Stimulated activated CD8-positive, alpha-beta memory T cell treated with anti-CD3 and anti-CD28 coated beads, Interleukin-4, amount 100 ng/mL, for 48 hours (primary cell): Measurements from ENCODE around the gene DKKL1.
"Not testable (repeated sequence)": the region's sequence is repeated elsewhere in the genome, so short reads cannot be mapped to it uniquely, and the experiment has no call there.

Experiments used
- DNase-seq: peaks from one replicate; pipeline ENCODE4 v3.0.0-alpha.2; 2020

DKKL1 gene

GRCh38 chr19:49363268-49364082 lies at the start of gene DKKL1:
DKKL1 (plus strand) TSS chr19:49363877; CDS start chr19:49363999, 122 bp downstream.
- peak; percentile 95 for DNase-seq

GRCh38 chr19:49315111-49315510 lies 48.6 kb upstream of the DKKL1 start:
- DNase-seq, result no peak

GRCh38 chr19:49316284-49316683 lies 47.4 kb upstream of the DKKL1 start:
- no peak for DNase-seq

GRCh38 chr19:49318296-49318695 lies 45.4 kb upstream of the DKKL1 start:
- no peak for DNase-seq

GRCh38 chr19:49324801-49325576 lies 38.7 kb upstream of the DKKL1 start, which contains the start of gene SLC6A16:
SLC6A16 (minus strand) TSS chr19:49325191; CDS start chr19:49311347, 13,844 bp downstream.
- peak; percentile 14 for DNase-seq

- DNase-seq, result not testable (repeated sequence)
Observed at GRCh38 chr19:49325756-49326155, 37.9 kb upstream of the DKKL1 start.

GRCh38 chr19:49326165-49326704 lies 37.4 kb upstream of the DKKL1 start:
- DNase-seq, result peak; percentile 3

GRCh38 chr19:49327878-49328544 lies 35.7 kb upstream of the DKKL1 start:
- DNase-seq, result peak; percentile 61

GRCh38 chr19:49328741-49329140 lies 34.9 kb upstream of the DKKL1 start:
- DNase-seq, result peak; percentile 5

- peak; percentile 11 for DNase-seq
Observed at GRCh38 chr19:49331187-49331586, 32.5 kb upstream of the DKKL1 start.

GRCh38 chr19:49331616-49332055 lies 32.0 kb upstream of the DKKL1 start:
- peak; percentile 69 for DNase-seq

GRCh38 chr19:49332691-49333417 lies 30.8 kb upstream of the DKKL1 start:
- DNase-seq, result not testable (repeated sequence)

GRCh38 chr19:49333418-49333805 lies 30.3 kb upstream of the DKKL1 start:
- no peak for DNase-seq

- DNase-seq, result peak; percentile 75
Observed at GRCh38 chr19:49333811-49334288, 29.8 kb upstream of the DKKL1 start.

GRCh38 chr19:49335071-49335783 lies 28.4 kb upstream of the DKKL1 start, which contains the start of gene CD37:
CD37 (plus strand) TSS chr19:49335406; CDS start chr19:49335541, 135 bp downstream.
- peak; percentile 70 for DNase-seq

- peak; percentile 43 for DNase-seq
Observed at GRCh38 chr19:49335784-49336481, 27.7 kb upstream of the DKKL1 start.

- no peak for DNase-seq
Observed at GRCh38 chr19:49336482-49337266, 27.0 kb upstream of the DKKL1 start.

- no peak for DNase-seq
Observed at GRCh38 chr19:49337267-49338022, 26.2 kb upstream of the DKKL1 start.
